Adipocyte (in vitro differentiated cells): ENCODE measurements around the gene STON2.

Experiments used
- DNase-seq: peaks from one replicate; pipeline ENCODE4 v3.0.0-alpha.2; 2015; ENCODE audit warnings: low read depth
- H3K27me3 ChIP-seq: replicated peaks from 2 replicates; pipeline ENCODE4 v1.7.0; 2013; ENCODE audit warnings: mild to moderate bottlenecking, low read length, moderate library complexity; ENCODE audit not compliant: control insufficient read depth, insufficient read depth
- H3K36me3 ChIP-seq: 2 replicates; pipeline ENCODE4 v1.7.0; 2013; ENCODE audit warnings: low read length, mild to moderate bottlenecking, moderate library complexity; ENCODE audit not compliant: control insufficient read depth, insufficient read depth, severe bottlenecking
- H3K4me1 ChIP-seq: 2 replicates; pipeline ENCODE4 v1.7.0; 2013; ENCODE audit warnings: mild to moderate bottlenecking, low read length, moderate library complexity; ENCODE audit not compliant: control insufficient read depth, insufficient read depth
- H3K4me3 ChIP-seq: 2 replicates; pipeline ENCODE4 v1.7.0; 2013; ENCODE audit warnings: mild to moderate bottlenecking, low read length, moderate library complexity
- H3K9ac ChIP-seq: 2 replicates; pipeline ENCODE4 v1.7.0; 2013; ENCODE audit warnings: mild to moderate bottlenecking, low read length, moderate library complexity
- H3K9me3 ChIP-seq: 2 replicates; pipeline ENCODE4 v1.7.0; 2013; ENCODE audit warnings: mild to moderate bottlenecking, low read length, moderate library complexity; ENCODE audit not compliant: control insufficient read depth

The STON2 gene

DNA sequence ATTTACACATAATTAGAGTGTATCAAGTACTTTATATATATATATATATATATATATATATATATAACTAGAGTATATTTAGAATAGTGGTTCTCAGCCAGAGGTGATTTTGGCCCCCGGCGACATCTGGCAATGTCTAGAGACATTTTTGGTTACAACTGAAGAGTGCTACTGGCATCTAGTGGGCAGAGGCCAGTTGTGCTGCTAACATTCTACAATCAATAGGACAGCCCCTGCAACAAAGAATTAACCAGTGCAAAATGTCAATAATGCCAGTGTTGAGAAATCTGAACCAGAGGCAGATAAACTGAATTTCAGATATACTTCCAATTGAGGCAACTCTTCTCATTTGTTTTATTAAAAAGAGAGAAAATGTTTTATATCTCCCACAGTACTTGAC lies 188.3 kb downstream of the STON2 start:
- Histone ChIP-seq H3K4me1 (peaks cover 4% of the 10 kb centered on the region), H3K9me3 (no peaks in the 10 kb centered on the region), H3K27me3 (no peaks in the 10 kb centered on the region), H3K36me3 (peaks cover 56% of the 10 kb centered on the region), H3K9ac (no peak overlapping the region), H3K4me3 (no peak overlapping the region)
- peak; percentile 49 for DNase-seq
